Neural progenitor cell (in vitro differentiated cells): Measurements from ENCODE around the gene DUSP6.

Experiments used
- CTCF ChIP-seq: fragments of 200-600 bp; sonication (generic); IDR thresholded peaks from 2 replicates; pipeline ENCODE4 v1.5.1; 2017; ENCODE audit warnings: antibody characterized with exemption, mild to moderate bottlenecking
- EZH2 ChIP-seq: fragments of 200-600 bp; sonication (generic); IDR thresholded peaks from 2 replicates; pipeline ENCODE4 v1.6.1; 2017; ENCODE audit warnings: antibody characterized with exemption, mild to moderate bottlenecking, moderate library complexity

- TF ChIP-seq CTCF (no peak), EZH2 (no peak)
Observed at GRCh38 chr12:89327486-89328094, 24.7 kb downstream of the DUSP6 start.
